Measurements from ENCODE around the gene GALNT12.

GRCh38 chr9:98767196-98767595 lies 40.3 kb upstream of the GALNT12 start:
- TF ChIP-seq, protein P1, sequence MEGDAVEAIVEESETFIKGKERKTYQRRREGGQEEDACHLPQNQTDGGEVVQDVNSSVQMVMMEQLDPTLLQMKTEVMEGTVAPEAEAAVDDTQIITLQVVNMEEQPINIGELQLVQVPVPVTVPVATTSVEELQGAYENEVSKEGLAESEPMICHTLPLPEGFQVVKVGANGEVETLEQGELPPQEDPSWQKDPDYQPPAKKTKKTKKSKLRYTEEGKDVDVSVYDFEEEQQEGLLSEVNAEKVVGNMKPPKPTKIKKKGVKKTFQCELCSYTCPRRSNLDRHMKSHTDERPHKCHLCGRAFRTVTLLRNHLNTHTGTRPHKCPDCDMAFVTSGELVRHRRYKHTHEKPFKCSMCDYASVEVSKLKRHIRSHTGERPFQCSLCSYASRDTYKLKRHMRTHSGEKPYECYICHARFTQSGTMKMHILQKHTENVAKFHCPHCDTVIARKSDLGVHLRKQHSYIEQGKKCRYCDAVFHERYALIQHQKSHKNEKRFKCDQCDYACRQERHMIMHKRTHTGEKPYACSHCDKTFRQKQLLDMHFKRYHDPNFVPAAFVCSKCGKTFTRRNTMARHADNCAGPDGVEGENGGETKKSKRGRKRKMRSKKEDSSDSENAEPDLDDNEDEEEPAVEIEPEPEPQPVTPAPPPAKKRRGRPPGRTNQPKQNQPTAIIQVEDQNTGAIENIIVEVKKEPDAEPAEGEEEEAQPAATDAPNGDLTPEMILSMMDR (IDR thresholded peaks at IDR 0.05; ENCODE audit: poor library complexity): no peak
- TF ChIP-seq EZH2 (IDR thresholded peaks at IDR 0.05; ENCODE audit: borderline replicate concordance) (no peak), EZH2phosphoT487 (IDR thresholded peaks at IDR 0.05; ENCODE audit: low read depth, severe bottlenecking, unreplicated experiment) (no peak)

Data from hepatocyte (in vitro differentiated cells).